ENCODE results near the gene NANOS2. TPM values are rescaled to one million over a fixed set of nuclear protein-coding genes. Genes with fewer than 3 reads are reported as not detected.

The NANOS2 gene
- total and polyA plus RNA-seq, 2 of the 4 experiments (the other 2 are of a cell fraction), result not detected

GRCh38 chr19:45899919-45900589 lies 14.5 kb downstream of the NANOS2 start:
- H2BK5ac ChIP-seq (ENCODE audit: low read depth, low read length, poor library complexity, severe bottlenecking), result no peak overlapping the region
- H2BK120ac ChIP-seq (ENCODE audit: low read depth, low read length), result no peak overlapping the region
- ChIA-PET POLR2A (ENCODE audit: unreplicated experiment) (no interaction called here), CTCF (no interaction called here)
- no TSS peak for BruUV-seq (replicated peaks)
- H2AFZ ChIP-seq (replicated peaks; ENCODE audit: low read length, poor library complexity), result no peak overlapping the region
- peaks cover 13 to 21% of the 10 kb centered on the region in 2 experiments for H3K79me1 ChIP-seq (ENCODE audit: low read depth in 1 of 2, low read length in 2 of 2)
- no peak overlapping the region for H2AK5ac ChIP-seq (ENCODE audit: low read depth, low read length)
- TF ChIP-seq FOS (IDR thresholded peaks at IDR 0.05; ENCODE audit: low read depth, low read length) (no peak), BHLHE40 (IDR thresholded peaks at IDR 0.05; ENCODE audit: low read depth, low read length) (no peak), MAFK (IDR thresholded peaks at IDR 0.05; ENCODE audit: low read depth, low read length) (no peak), CEBPB (IDR thresholded peaks at IDR 0.05; ENCODE audit: low read depth, low read length) (no peak), POLR2A (IDR thresholded peaks at IDR 0.05; ENCODE audit: low read depth, low read length) (no peak), SMC3 (IDR thresholded peaks at IDR 0.05; ENCODE audit: low read depth, low read length) (no peak), RFX5 (IDR thresholded peaks at IDR 0.05; ENCODE audit: low read depth, low read length) (no peak), MAZ (IDR thresholded peaks at IDR 0.05; ENCODE audit: borderline replicate concordance, low read depth, low read length) (no peak), RAD21 (IDR thresholded peaks at IDR 0.05; ENCODE audit: low read length) (no peak), NFE2L2 (IDR thresholded peaks at IDR 0.05; ENCODE audit: low read depth, low read length) (no peak), CHD1 (IDR thresholded peaks at IDR 0.05; ENCODE audit: low read depth, low read length) (no peak), CTCF (conservative IDR thresholded peaks at IDR 0.05; ENCODE audit: low read depth, low read length) (no peak), RCOR1 (IDR thresholded peaks at IDR 0.05; ENCODE audit: insufficient replicate concordance, low read length) (no peak), ELK1 (IDR thresholded peaks at IDR 0.05; ENCODE audit: borderline replicate concordance, low read depth, low read length) (no peak), MXI1 (IDR thresholded peaks at IDR 0.05; ENCODE audit: borderline replicate concordance, low read depth, low read length) (no peak), USF2 (IDR thresholded peaks at IDR 0.05; ENCODE audit: low read depth, low read length) (no peak)
- no peak overlapping the region for H3K23ac ChIP-seq (ENCODE audit: low read depth, low read length)
- no peak overlapping the region for H2BK20ac ChIP-seq (ENCODE audit: low read depth, low read length)
- no peak for DNase-seq
- H2BK15ac ChIP-seq (ENCODE audit: low read depth, low read length), result no peak overlapping the region
- H3K36me3 ChIP-seq (ENCODE audit: control insufficient read depth, insufficient read depth, low read length), result peaks cover 29% of the 10 kb centered on the region
- H3K9me3 ChIP-seq (ENCODE audit: control insufficient read depth, insufficient read depth, low read length), result no peaks in the 10 kb centered on the region
- H2AK9ac ChIP-seq (replicated peaks; ENCODE audit: low read depth, low read length, poor library complexity), result no peak overlapping the region
- no peak overlapping the region for H3K4me3 ChIP-seq (ENCODE audit: insufficient read depth, low read depth, low read length)
- H3K4ac ChIP-seq (ENCODE audit: low read depth, low read length), result no peak overlapping the region
- H4K8ac ChIP-seq (ENCODE audit: low read depth in 2 of 2, low read length in 2 of 2), result no peak overlapping the region
- ATAC-seq (ENCODE audit: low read depth), result no peak
- 0 out of 2 replicates have a peak, but pooled peaks cover 9% of the 10 kb centered on the region for H4K20me1 ChIP-seq (ENCODE audit: insufficient read depth, low read length)
- H3K9ac ChIP-seq (ENCODE audit: low read depth, low read length), result no peak overlapping the region
- H3K27ac ChIP-seq (ENCODE audit: insufficient read depth, low read length), result no peak overlapping the region
- no peaks in the 10 kb centered on the region for H3K27me3 ChIP-seq (ENCODE audit: control insufficient read depth, insufficient read depth, low read length)
- intact Hi-C loops (cut with micrococcal nuclease) (no loop called here), dilution Hi-C loops (cut with HindIII; ENCODE audit: low sequenced_read_pairs, unreplicated experiment) (no loop called here), in situ Hi-C loops (cut with MboI; ENCODE audit: low sequenced_read_pairs) (no loop called here)
- 0 out of 2 replicates have a peak, but pooled peaks cover 4% of the 10 kb centered on the region for H3K4me1 ChIP-seq (ENCODE audit: control insufficient read depth, insufficient read depth, low read length)
- H3K9me1 ChIP-seq (ENCODE audit: insufficient read depth, low read length), result peaks cover 7% of the 10 kb centered on the region; the same call in 1 of the 2 replicates
- H4K91ac ChIP-seq (ENCODE audit: insufficient read depth, low read depth, low read length), result no peak overlapping the region
- no peak overlapping the region for H4K5ac ChIP-seq (ENCODE audit: low read depth, low read length)
- 100% methylated on average over 1 of the region's 4 CpGs for WGBS, 2 experiments (ENCODE audit: extremely low coverage in 2 of 2, insufficient read length in 1 of 2)
- no peak overlapping the region for H3K18ac ChIP-seq (ENCODE audit: low read depth, low read length)
- H3K56ac ChIP-seq (ENCODE audit: extremely low read depth, insufficient read depth, low read length), result no peak overlapping the region
- no peak overlapping the region for H3K4me2 ChIP-seq (ENCODE audit: low read depth, low read length)
- H3K14ac ChIP-seq (replicated peaks; ENCODE audit: low read depth, low read length), result no peak overlapping the region
